NCI-H226 (cell line): ENCODE measurements around the gene HABP4.
A peak's percentile ranks its signal among the peaks of the same experiment; 100 is the strongest.

Source experiments
- DNase-seq: peaks from one replicate; pipeline ENCODE4 v3.0.0-alpha.2; 2015

HABP4 gene

GRCh38 chr9:96449845-96450612, at the start of gene HABP4:
HABP4 (plus strand) TSS chr9:96450169; CDS start chr9:96450280, 111 bp downstream.
- DNase-seq = peak; percentile 82

GRCh38 chr9:96408409-96409280, 41.3 kb upstream of the HABP4 start:
- DNase-seq = no peak

- DNase-seq = no peak
Observed at GRCh38 chr9:96411129-96411838, 38.7 kb upstream of the HABP4 start.

GRCh38 chr9:96412174-96412913, 37.6 kb upstream of the HABP4 start:
- DNase-seq = no peak

GRCh38 chr9:96413302-96414221, 36.4 kb upstream of the HABP4 start:
- no peak for DNase-seq

- peak; percentile 74 for DNase-seq
Observed at GRCh38 chr9:96417051-96417586, 32.9 kb upstream of the HABP4 start.

- DNase-seq = no peak
Observed at GRCh38 chr9:96417661-96418082, 32.3 kb upstream of the HABP4 start.

- peak; percentile 97 for DNase-seq
Observed at GRCh38 chr9:96418083-96418919, 31.7 kb upstream of the HABP4 start, which contains the start of gene ZNF367. ZNF367 (minus strand) TSS chr9:96418370; CDS start chr9:96418032, 338 bp downstream.

GRCh38 chr9:96418920-96419690, 30.9 kb upstream of the HABP4 start:
- peak; percentile 81 for DNase-seq

- no peak for DNase-seq
Observed at GRCh38 chr9:96419691-96419969, 30.3 kb upstream of the HABP4 start.

- peak; percentile 99 for DNase-seq
Observed at GRCh38 chr9:96420468-96421219, 29.3 kb upstream of the HABP4 start.

GRCh38 chr9:96423322-96423984, 26.5 kb upstream of the HABP4 start:
- DNase-seq = no peak

- no peak for DNase-seq
Observed at GRCh38 chr9:96423985-96424336, 26.0 kb upstream of the HABP4 start.

GRCh38 chr9:96425500-96426169, 24.3 kb upstream of the HABP4 start:
- no peak for DNase-seq

- no peak for DNase-seq
Observed at GRCh38 chr9:96429732-96430131, 20.2 kb upstream of the HABP4 start.

GRCh38 chr9:96430377-96430776, 19.6 kb upstream of the HABP4 start:
- no peak for DNase-seq

GRCh38 chr9:96435345-96435744, 14.6 kb upstream of the HABP4 start:
- DNase-seq = no peak

GRCh38 chr9:96436063-96436455, 13.9 kb upstream of the HABP4 start:
- DNase-seq = no peak
